Measurements from ENCODE around the gene CBX2.

- no peak for TF ChIP-seq HDAC2 (IDR thresholded peaks at IDR 0.05)
- no peak for TF ChIP-seq RAD21 (conservative IDR thresholded peaks at IDR 0.05 in 1 of 2, IDR thresholded peaks at IDR 0.05 in 1 of 2)
- TF ChIP-seq BHLHE40 (IDR thresholded peaks at IDR 0.05; ENCODE audit: low read depth, low read length): no peak
- TF ChIP-seq, protein P1, sequence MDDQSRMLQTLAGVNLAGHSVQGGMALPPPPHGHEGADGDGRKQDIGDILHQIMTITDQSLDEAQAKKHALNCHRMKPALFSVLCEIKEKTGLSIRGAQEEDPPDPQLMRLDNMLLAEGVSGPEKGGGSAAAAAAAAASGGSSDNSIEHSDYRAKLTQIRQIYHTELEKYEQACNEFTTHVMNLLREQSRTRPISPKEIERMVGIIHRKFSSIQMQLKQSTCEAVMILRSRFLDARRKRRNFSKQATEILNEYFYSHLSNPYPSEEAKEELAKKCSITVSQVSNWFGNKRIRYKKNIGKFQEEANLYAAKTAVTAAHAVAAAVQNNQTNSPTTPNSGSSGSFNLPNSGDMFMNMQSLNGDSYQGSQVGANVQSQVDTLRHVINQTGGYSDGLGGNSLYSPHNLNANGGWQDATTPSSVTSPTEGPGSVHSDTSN (IDR thresholded peaks at IDR 0.05): no peak
- no peak for TF ChIP-seq POLR2A (IDR thresholded peaks at IDR 0.05; ENCODE audit: low read length)
- no peak for TF ChIP-seq ESRRA (IDR thresholded peaks at IDR 0.05; ENCODE audit: borderline replicate concordance, low read length)
- TF ChIP-seq, protein P2, sequence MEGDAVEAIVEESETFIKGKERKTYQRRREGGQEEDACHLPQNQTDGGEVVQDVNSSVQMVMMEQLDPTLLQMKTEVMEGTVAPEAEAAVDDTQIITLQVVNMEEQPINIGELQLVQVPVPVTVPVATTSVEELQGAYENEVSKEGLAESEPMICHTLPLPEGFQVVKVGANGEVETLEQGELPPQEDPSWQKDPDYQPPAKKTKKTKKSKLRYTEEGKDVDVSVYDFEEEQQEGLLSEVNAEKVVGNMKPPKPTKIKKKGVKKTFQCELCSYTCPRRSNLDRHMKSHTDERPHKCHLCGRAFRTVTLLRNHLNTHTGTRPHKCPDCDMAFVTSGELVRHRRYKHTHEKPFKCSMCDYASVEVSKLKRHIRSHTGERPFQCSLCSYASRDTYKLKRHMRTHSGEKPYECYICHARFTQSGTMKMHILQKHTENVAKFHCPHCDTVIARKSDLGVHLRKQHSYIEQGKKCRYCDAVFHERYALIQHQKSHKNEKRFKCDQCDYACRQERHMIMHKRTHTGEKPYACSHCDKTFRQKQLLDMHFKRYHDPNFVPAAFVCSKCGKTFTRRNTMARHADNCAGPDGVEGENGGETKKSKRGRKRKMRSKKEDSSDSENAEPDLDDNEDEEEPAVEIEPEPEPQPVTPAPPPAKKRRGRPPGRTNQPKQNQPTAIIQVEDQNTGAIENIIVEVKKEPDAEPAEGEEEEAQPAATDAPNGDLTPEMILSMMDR (IDR thresholded peaks at IDR 0.05): no peak
- TF ChIP-seq RNF2 (IDR thresholded peaks at IDR 0.05; ENCODE audit: borderline replicate concordance, low read depth): no peak
- TF ChIP-seq RFX5 (IDR thresholded peaks at IDR 0.05): no peak
Measured at GRCh38 chr17:79801156-79802038, 23.4 kb downstream of the CBX2 start.
